T-cell (primary cell): ENCODE measurements around the gene RIMBP3C. TPM values are rescaled to one million over a fixed set of nuclear protein-coding genes. Genes with fewer than 3 reads are reported as not detected.
A peak's percentile ranks its signal among the peaks of the same experiment; 100 is the strongest.
"Not testable (repeated sequence)": the region's sequence is repeated elsewhere in the genome, so short reads cannot be mapped to it uniquely, and the experiment has no call there.

Source experiments
- ATAC-seq, 4 experiments: fragments of 200-7000 bp in 3 of 4; fragments of 150-1000 bp in 1 of 4; cut with Tn5 transposase; replicated peaks in 1 of 4; 1 replicate in 3 of 4; 2 replicates in 1 of 4; pipeline ENCODE4 v1.10.0; 2021; ENCODE audit warnings: moderate library complexity in 3 of 4, mild to moderate bottlenecking in 2 of 4, moderate number of reproducible peaks in 1 of 4
- CTCF ChIA-PET, 2 donors: fragments of 300-600 bp; sonication (Branson Sonifier 250); formaldehyde crosslinking; loops; one replicate each; lab custom pipeline; 2022; ENCODE audit warnings: antibody characterized with exemption in 2 of 2; lab: Charles Lee
- POLR2A ChIA-PET, 2 donors: fragments of 300-600 bp; sonication (Branson Sonifier 250); formaldehyde crosslinking; loops; one replicate each; lab custom pipeline; 2022; ENCODE audit warnings: antibody characterized with exemption in 2 of 2; lab: Charles Lee
- DNase-seq, 35 experiments: peaks; one replicate each; pipeline versions ENCODE4 v3.0.0 to v3.0.0-alpha.2; 2013 to 2023
- H3K27ac ChIP-seq: one replicate; pipeline ENCODE4 v1.5.1; 2013; ENCODE audit warnings: low read length
- H3K27me3 ChIP-seq, 2 experiments: replicated peaks in 1 of 2; 1 replicate in 1 of 2; 2 replicates in 1 of 2; pipeline versions ENCODE4 v1.6.1 to v1.7.0; 2013; ENCODE audit warnings: low read length in 1 of 2, mixed read lengths in 1 of 2; ENCODE audit not compliant: control insufficient read depth in 2 of 2, insufficient read depth in 2 of 2; ENCODE audit errors: extremely low read depth in 1 of 2
- H3K36me3 ChIP-seq, 2 donors: 1 replicate in 1 of 2; 2 replicates in 1 of 2; pipeline versions ENCODE4 v1.6.1 to v1.7.0; 2013; ENCODE audit warnings: low read length in 1 of 2; ENCODE audit not compliant: control insufficient read depth in 2 of 2, insufficient read depth in 1 of 2; ENCODE audit errors: extremely low read depth in 1 of 2
- H3K4me1 ChIP-seq, 2 experiments: 1 replicate in 1 of 2; 2 replicates in 1 of 2; pipeline versions ENCODE4 v1.6.1 to v1.7.0; 2013; ENCODE audit warnings: low read length in 2 of 2, mixed read lengths in 1 of 2; ENCODE audit not compliant: insufficient read depth in 2 of 2, control insufficient read depth in 1 of 2; ENCODE audit errors: extremely low read depth in 1 of 2
- H3K4me3 ChIP-seq, 2 donors: 1 replicate in 1 of 2; 2 replicates in 1 of 2; pipeline versions ENCODE4 v1.5.1 to v1.7.0; 2013; ENCODE audit warnings: mild to moderate bottlenecking in 2 of 2, low read length in 1 of 2, moderate library complexity in 1 of 2; ENCODE audit not compliant: control insufficient read depth in 1 of 2; ENCODE audit errors: extremely low read depth in 1 of 2
- H3K9me3 ChIP-seq: 2 replicates; pipeline ENCODE4 v1.7.0; 2013
- H3K27ac Mint-ChIP-seq, 2 donors: one replicate each; pipeline ENCODE4 v1.8.0; 2020 to 2021; ENCODE audit warnings: mild to moderate bottlenecking in 2 of 2, mixed read lengths in 2 of 2
- H3K27me3 Mint-ChIP-seq, 2 donors: one replicate each; pipeline ENCODE4 v1.8.0; 2021 to 2022; ENCODE audit warnings: mixed read lengths in 2 of 2
- H3K36me3 Mint-ChIP-seq: one replicate; pipeline ENCODE4 v1.8.0; 2021; ENCODE audit warnings: mixed read lengths
- H3K4me1 Mint-ChIP-seq, 3 donors: one replicate each; pipeline ENCODE4 v1.8.0; 2020 to 2022; ENCODE audit warnings: mixed read lengths in 3 of 3, mild to moderate bottlenecking in 1 of 3
- H3K4me3 Mint-ChIP-seq, 3 donors: one replicate each; pipeline ENCODE4 v1.8.0; 2020 to 2022; ENCODE audit warnings: mild to moderate bottlenecking in 3 of 3, mixed read lengths in 3 of 3, moderate library complexity in 3 of 3
- H3K9me3 Mint-ChIP-seq, 3 donors: one replicate each; pipeline ENCODE4 v1.8.0; 2020 to 2022; ENCODE audit warnings: mixed read lengths in 3 of 3
- WGBS: methylation state at CpG from one replicate; pipeline ENCODE4 v1.1.5; 2013; ENCODE audit warnings: missing lambda C conversion rate; ENCODE audit not compliant: insufficient coverage; 5-methylcytosine and 5-hydroxymethylcytosine counted together
- total RNA-seq, 35 experiments: library from RNA in 6 of 35; stranded (reverse) in 6 of 35; fragments of 120-200 nt in 1 of 35; gene quantifications; one replicate each; pipeline versions ENCODE4 v1.2.1 to v1.2.4 and lab custom pipeline; 2013 to 2026

The RIMBP3C gene
- total RNA-seq, 5 donors from 2014 or later (not counting 1 experiment from before 2014, with no cell fraction given), result 2.8 to 4.7 (median 3.9) TPM; not detected in 2

DNA sequence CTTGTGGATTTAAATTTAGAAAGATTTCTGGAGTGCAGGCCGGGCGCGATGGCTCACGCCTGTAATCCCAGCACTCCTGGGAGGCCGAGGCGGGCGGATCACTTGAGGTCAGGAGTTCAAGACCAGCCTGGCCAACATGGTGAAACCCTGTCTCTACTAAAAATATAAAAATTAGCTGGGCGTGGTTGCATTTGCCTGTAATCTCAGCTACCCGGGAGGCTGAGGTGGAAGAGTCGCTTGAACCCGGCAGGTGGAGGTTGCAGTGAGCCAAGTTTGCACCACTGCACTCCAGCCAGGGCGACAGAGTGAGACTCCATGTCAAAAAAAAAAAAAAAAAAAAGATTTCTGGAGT lies 17.8 kb upstream of the RIMBP3C start:
- CTCF ChIA-PET, result interaction anchor here in 1 of 2 donors (1.6 kb wide), 1 partner anchor 60 kb away, joined by 6 read pairs; no protein-coding TSS in a partner anchor
- Mint-ChIP-seq H3K4me3 (peak overlapping the region; percentile 84 to 87 (median 86)), H3K27ac (peak overlapping the region in 1 of 2 donors; percentile 74), H3K4me1 (peaks cover 56 to 67% (median 58%) of the 10 kb centered on the region in 3 donors)
- not testable (repeated sequence) for H3K9me3 Mint-ChIP-seq, ATAC-seq, H3K36me3 ChIP-seq, H3K27ac ChIP-seq, H3K27me3 Mint-ChIP-seq, H3K9me3 ChIP-seq, H3K27me3 ChIP-seq, DNase-seq, H3K36me3 Mint-ChIP-seq
- WGBS, result 87% methylated on average over 3 of the region's 12 CpGs
- H3K4me3 ChIP-seq, result peak overlapping the region; percentile 65 to 87
- H3K4me1 ChIP-seq, result peaks cover 33 to 56% of the 10 kb centered on the region in 2 experiments
- POLR2A ChIA-PET, result interaction anchor here in 1 of 2 donors (0.6 to 0.7 kb wide), 2 partner anchors 47 to 129 kb away, joined by 3 to 15 read pairs; no protein-coding TSS in a partner anchor

DNA sequence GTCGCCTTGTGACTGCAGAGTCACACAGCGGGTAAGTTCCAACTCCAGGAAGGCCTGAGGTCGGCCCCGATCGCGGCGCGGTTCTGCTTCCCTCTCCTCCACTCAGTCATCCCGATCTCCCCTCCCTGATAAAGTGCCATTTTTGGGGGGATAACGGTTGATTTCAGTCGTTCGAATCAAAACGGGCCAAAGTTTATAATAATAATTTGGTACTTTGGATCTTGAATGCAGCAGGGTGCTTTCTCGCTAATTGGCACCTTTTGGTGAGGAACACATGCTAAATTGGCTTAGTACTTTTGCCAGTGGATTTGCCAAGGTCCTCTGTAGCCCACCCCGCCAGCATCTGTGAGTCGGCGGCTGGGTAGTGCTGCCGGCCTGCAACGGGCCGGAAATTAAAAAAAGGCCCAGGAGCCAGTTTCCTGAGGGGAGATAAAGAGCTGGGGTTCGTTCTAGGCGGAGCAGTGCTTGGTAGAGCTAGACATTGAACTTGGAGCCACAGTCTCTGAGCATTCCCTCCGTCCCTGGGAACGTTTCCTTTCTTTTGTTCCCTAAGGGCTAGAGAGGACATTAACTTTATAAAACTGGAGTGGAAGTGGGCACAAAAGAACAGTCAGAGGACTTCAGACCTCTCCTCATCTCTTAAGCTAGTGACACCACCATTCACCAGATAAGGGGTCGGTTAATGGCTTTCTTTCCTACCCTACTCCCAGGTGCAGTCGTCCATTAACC lies 17.2 kb upstream of the RIMBP3C start:
- ATAC-seq (peak; percentile 27 to 40 (median 38)), DNase-seq (peak in 13 of 35 experiments; percentile 2 to 33 (median 15))
- peaks cover 0 to 4% of the 10 kb centered on the region in 2 donors for H3K36me3 ChIP-seq
- Mint-ChIP-seq H3K9me3 (no peaks in the 10 kb centered on the region), H3K27ac (peak overlapping the region; percentile 84 to 88), H3K4me3 (peak overlapping the region; percentile 84 to 87 (median 86)), H3K27me3 (no peaks in the 10 kb centered on the region), H3K36me3 (peaks cover 9% of the 10 kb centered on the region), H3K4me1 (peaks cover 51 to 62% (median 53%) of the 10 kb centered on the region in 3 donors)
- 9% methylated on average over 5 of the region's 26 CpGs for WGBS
- H3K27me3 ChIP-seq, result peaks cover 0 to 2% of the 10 kb centered on the region in 2 experiments
- peaks cover 33 to 51% of the 10 kb centered on the region in 2 experiments for H3K4me1 ChIP-seq
- H3K27ac ChIP-seq, result peak overlapping the region; percentile 79
- ChIA-PET CTCF (interaction anchor here in 1 of 2 donors (0.9 to 1.6 kb wide), 2 partner anchors 61 to 62 kb away, joined by 3 to 6 read pairs; no protein-coding TSS in a partner anchor), POLR2A (interaction anchor here in 1 of 2 donors (0.7 kb wide), 1 partner anchor 129 kb away, joined by 15 read pairs; no protein-coding TSS in a partner anchor)
- peak overlapping the region; percentile 65 to 87 for H3K4me3 ChIP-seq
- H3K9me3 ChIP-seq, result no peaks in the 10 kb centered on the region

DNA sequence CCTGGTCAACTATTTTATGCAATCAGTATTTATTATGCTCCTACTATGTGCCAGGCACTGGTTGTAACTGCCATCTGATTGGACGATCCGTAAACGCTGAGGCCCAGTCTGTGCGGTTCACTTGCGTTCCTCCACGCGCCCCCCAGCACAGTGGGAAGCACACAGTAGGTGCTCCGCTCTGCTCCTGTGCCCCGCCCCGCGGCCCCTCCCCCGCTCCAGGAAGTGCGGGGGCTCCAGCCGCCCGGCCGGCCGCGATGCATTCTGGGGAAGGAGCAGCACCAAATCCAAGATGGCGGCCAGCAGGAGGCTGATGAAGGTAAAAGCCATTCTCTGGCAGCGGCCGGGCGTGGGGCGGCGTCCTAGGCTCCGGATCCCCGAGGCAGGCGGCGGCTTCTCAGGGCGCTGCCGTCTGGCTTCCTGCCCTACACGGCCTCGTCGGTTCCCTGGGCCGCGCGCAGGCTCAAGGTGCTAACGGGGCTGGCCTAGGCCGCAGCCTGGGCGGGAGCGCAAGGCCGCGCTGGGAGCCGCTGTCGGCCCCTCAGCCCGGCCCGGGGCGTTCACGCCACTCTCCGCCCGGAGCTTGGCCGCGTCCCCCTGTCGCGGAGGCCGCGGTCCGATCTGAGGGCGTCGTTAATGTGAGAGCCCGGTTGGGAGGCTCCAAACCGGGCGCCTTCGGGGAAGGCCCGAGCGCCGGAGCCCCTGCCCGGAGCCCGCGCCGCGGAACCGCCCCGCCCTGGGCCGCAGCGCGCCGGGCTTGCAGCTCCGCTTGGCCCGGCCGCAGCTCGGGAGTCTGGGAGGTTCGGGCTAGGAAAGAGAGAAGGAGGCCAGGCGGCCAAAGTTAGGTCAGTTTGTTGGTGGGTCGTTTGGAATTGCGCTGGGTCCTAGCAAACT lies 16.4 kb upstream of the RIMBP3C start, which contains the start of gene UBE2L3:
TSS of gene UBE2L3 (plus strand) at position 259 of the 891 bp plus-strand sequence. CDS start at position 290, 31 bp downstream.
- POLR2A ChIA-PET, result no interaction called here
- Histone ChIP-seq H3K4me1 (peaks cover 33 to 43% of the 10 kb centered on the region in 2 experiments), H3K36me3 (no peaks in the 10 kb centered on the region), H3K4me3 (peak within 1 kb of the TSS; percentile 65 to 87), H3K27ac (peak within 1 kb of the TSS; percentile 79), H3K9me3 (no peaks in the 10 kb centered on the region), H3K27me3 (peaks cover 0 to 5% of the 10 kb centered on the region in 2 experiments)
- DNase-seq (peak; percentile 68 to 88 (median 80)), ATAC-seq (peak; percentile 88 to 90 (median 90))
- Mint-ChIP-seq H3K9me3 (no peaks in the 10 kb centered on the region), H3K27me3 (no peaks in the 10 kb centered on the region), H3K27ac (peak within 1 kb of the TSS; percentile 84 to 88), H3K4me1 (peaks cover 44 to 53% (median 45%) of the 10 kb centered on the region in 3 donors), H3K36me3 (peaks cover 7% of the 10 kb centered on the region), H3K4me3 (peak within 1 kb of the TSS; percentile 84 to 87 (median 86))
- CTCF ChIA-PET, result interaction anchor here in 1 of 2 donors (0.9 to 1.6 kb wide), 2 partner anchors 62 to 63 kb away, joined by 3 to 6 read pairs; no protein-coding TSS in a partner anchor
- WGBS, result under 1% methylated on average over 84 of the region's 85 CpGs

DNA sequence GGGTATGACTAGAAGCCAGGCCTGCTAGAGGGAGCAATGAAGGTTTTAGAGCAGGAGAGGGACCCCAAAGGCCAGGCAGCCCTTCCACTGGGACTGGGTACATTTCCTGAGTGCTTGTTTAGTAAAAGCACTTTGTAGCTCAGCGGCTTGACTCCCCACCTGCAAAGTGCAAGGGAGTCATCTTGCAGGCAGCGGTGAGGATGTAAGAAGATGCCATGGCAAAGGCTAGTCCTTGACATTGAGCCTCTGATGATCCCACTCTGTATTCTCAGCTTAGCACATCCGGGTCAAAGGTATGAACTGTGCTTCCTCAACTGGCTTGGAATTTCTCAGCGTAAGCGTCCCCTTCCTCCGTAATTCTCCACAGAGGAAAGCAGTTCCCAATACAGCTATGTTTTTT lies 13.2 kb upstream of the RIMBP3C start:
- Histone ChIP-seq H3K36me3 (no peaks in the 10 kb centered on the region), H3K27me3 (peaks cover 0 to 5% of the 10 kb centered on the region in 2 experiments), H3K9me3 (no peaks in the 10 kb centered on the region), H3K27ac (no peak overlapping the region), H3K4me3 (no peak overlapping the region), H3K4me1 (peaks cover 8 to 19% of the 10 kb centered on the region in 2 experiments)
- H3K27ac Mint-ChIP-seq, result no peak overlapping the region
- CTCF ChIA-PET, result no interaction called here
- WGBS, result 90% methylated on average over 6 of the region's 6 CpGs
- POLR2A ChIA-PET, result no interaction called here
- no peaks in the 10 kb centered on the region for H3K9me3 Mint-ChIP-seq
- peaks cover 14 to 22% (median 14%) of the 10 kb centered on the region in 3 donors for H3K4me1 Mint-ChIP-seq
- no peaks in the 10 kb centered on the region for H3K36me3 Mint-ChIP-seq
- no peak for DNase-seq
- no peaks in the 10 kb centered on the region for H3K27me3 Mint-ChIP-seq
- no peak overlapping the region for H3K4me3 Mint-ChIP-seq
- no peak for ATAC-seq

DNA sequence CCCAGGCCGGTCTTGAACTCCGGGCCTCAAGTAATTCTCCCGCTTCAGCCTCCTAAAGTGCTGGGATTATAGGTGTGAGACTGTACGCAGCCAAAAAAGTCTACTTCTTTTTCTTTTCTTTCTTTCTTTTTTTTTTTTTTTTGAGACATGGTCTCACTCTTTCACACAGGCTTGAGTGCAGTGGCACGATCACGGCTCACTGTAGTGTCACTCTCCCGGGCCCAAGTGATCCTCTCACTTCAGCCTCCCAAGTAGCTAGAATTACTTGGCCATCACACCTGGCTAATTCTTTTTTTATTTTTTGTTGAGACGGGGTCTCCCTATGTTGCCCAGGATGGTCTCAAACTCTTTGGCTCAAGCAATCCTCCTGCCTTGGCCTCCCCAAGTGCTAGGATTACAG lies 12.7 kb upstream of the RIMBP3C start:
- no peak for ATAC-seq
- CTCF ChIA-PET, result no interaction called here

DNA sequence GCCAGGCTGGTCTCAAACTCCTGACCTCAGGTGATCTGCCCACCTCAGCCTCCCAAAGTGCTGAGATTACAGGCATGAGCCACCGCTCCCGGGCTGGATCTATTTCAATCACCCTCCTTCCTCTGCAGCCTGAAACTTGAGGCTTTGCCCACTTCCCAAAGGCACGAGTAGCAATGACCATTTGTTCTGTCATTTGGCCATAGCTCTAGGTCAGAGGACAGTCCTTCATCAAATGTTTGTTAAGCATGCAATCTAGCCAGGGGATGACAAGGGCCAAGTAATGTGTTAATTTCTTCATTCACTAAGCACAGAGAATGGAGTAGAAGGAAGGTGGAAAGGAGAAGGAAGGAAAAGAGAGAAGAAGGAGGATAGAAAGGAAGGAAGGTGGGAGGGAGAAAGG lies 9.4 kb upstream of the RIMBP3C start:
- H3K27me3 Mint-ChIP-seq, H3K4me1 Mint-ChIP-seq, H3K9me3 ChIP-seq, H3K4me3 Mint-ChIP-seq, H3K9me3 Mint-ChIP-seq, DNase-seq, H3K4me1 ChIP-seq, POLR2A ChIA-PET, H3K27ac Mint-ChIP-seq, CTCF ChIA-PET, H3K4me3 ChIP-seq, H3K36me3 ChIP-seq, ATAC-seq, H3K36me3 Mint-ChIP-seq, H3K27me3 ChIP-seq, H3K27ac ChIP-seq: not testable (repeated sequence)
- no CpG with 5 or more reads among the region's 3 CpGs for WGBS

More for the DNA sequence above, 12.7 kb upstream of the RIMBP3C start:
- no peak overlapping the region for H3K4me3 ChIP-seq
- peaks cover 4 to 14% of the 10 kb centered on the region in 2 experiments for H3K4me1 ChIP-seq
- Mint-ChIP-seq H3K9me3 (no peaks in the 10 kb centered on the region), H3K4me3 (no peak overlapping the region), H3K36me3 (no peaks in the 10 kb centered on the region), H3K27me3 (no peaks in the 10 kb centered on the region), H3K4me1 (peaks cover 9 to 17% (median 9%) of the 10 kb centered on the region in 3 donors), H3K27ac (no peak overlapping the region)
- WGBS, result 72% methylated on average over 3 of the region's 8 CpGs
- H3K27me3 ChIP-seq, result peaks cover 0 to 5% of the 10 kb centered on the region in 2 experiments
- H3K27ac ChIP-seq, result no peak overlapping the region
- no peaks in the 10 kb centered on the region for H3K36me3 ChIP-seq
- H3K9me3 ChIP-seq, result no peaks in the 10 kb centered on the region
- no peak for DNase-seq
- POLR2A ChIA-PET, result no interaction called here
